HEK293 (cell line): ENCODE results near the gene CHRDL1.

Experiments
- MEIS1 ChIP-seq: sonication (generic); formaldehyde crosslinking; IDR thresholded peaks from 2 replicates; pipeline ENCODE4 v1.8.1; 2022; ENCODE audit warnings: missing genetic modification reagents, mild to moderate bottlenecking, borderline replicate concordance
- ZBTB1 ChIP-seq: fragments of 450-650 bp; formaldehyde crosslinking; IDR thresholded peaks from 2 replicates; pipeline ENCODE4 v1.5.1; 2016; ENCODE audit warnings: missing biosample characterization, missing genetic modification characterization
- ZNF274 ChIP-seq, 2 experiments: fragments of 200-500 bp in 1 of 2; fragments of 450-650 bp in 1 of 2; sonication (Bioruptor generic) in 1 of 2; formaldehyde crosslinking in 1 of 2; IDR thresholded peaks; 2 replicates each; pipeline versions ENCODE4 v1.5.1 to v1.6.1; 2014 to 2016; ENCODE audit warnings: borderline replicate concordance in 1 of 2, inconsistent platforms in 1 of 2, low read length in 1 of 2, missing biosample characterization in 1 of 2, missing genetic modification characterization in 1 of 2
- ZNF510 ChIP-seq: fragments of 450-650 bp; formaldehyde crosslinking; IDR thresholded peaks from 2 replicates; pipeline ENCODE4 v1.5.1; 2018; ENCODE audit warnings: mild to moderate bottlenecking, missing genetic modification characterization, missing biosample characterization; ENCODE audit not compliant: insufficient replicate concordance
- ZNF561 ChIP-seq: fragments of 450-650 bp; IDR thresholded peaks from 2 replicates; pipeline ENCODE4 v1.5.1; 2018; ENCODE audit warnings: missing biosample characterization, missing genetic modification characterization, borderline replicate concordance
- TF ChIP-seq, protein P1 (sequence below): fragments of 450-650 bp; formaldehyde crosslinking; IDR thresholded peaks from 2 replicates; pipeline ENCODE4 v1.5.1; 2016; ENCODE audit warnings: missing biosample characterization, missing genetic modification characterization
- TF ChIP-seq, protein P2 (sequence below): fragments of 450-650 bp; formaldehyde crosslinking; IDR thresholded peaks from 2 replicates; pipeline ENCODE4 v1.5.1; 2016; ENCODE audit warnings: missing biosample characterization, missing genetic modification characterization, low read depth
- TF ChIP-seq, protein P3 (sequence below): fragments of 450-650 bp; formaldehyde crosslinking; IDR thresholded peaks from 2 replicates; pipeline ENCODE4 v1.5.1; 2016; ENCODE audit warnings: missing biosample characterization, missing genetic modification characterization

DNA sequence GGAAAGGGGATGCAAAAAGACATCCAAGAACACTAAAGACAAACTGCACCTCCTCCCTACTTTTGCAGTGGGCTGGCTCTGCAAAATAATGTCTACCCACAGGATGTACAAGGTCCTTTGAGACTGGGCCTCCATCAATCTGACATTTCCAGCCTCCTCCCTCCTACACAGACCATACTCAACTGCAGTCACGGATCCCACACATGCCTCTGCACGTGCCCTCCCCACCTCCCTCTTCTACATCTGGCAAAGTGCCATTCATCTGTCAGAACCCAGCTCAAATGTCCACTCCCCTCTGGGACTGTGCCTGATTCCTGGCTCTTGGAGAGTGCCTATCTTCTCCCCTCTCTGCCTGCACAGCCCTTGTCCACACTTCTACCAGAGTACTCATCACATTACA is 50.3 kb downstream of the CHRDL1 start:
- TF ChIP-seq, protein P1, sequence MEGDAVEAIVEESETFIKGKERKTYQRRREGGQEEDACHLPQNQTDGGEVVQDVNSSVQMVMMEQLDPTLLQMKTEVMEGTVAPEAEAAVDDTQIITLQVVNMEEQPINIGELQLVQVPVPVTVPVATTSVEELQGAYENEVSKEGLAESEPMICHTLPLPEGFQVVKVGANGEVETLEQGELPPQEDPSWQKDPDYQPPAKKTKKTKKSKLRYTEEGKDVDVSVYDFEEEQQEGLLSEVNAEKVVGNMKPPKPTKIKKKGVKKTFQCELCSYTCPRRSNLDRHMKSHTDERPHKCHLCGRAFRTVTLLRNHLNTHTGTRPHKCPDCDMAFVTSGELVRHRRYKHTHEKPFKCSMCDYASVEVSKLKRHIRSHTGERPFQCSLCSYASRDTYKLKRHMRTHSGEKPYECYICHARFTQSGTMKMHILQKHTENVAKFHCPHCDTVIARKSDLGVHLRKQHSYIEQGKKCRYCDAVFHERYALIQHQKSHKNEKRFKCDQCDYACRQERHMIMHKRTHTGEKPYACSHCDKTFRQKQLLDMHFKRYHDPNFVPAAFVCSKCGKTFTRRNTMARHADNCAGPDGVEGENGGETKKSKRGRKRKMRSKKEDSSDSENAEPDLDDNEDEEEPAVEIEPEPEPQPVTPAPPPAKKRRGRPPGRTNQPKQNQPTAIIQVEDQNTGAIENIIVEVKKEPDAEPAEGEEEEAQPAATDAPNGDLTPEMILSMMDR (tag by site-specific recombination): no peak
- no peak for TF ChIP-seq ZNF561 (tag by site-specific recombination)
- TF ChIP-seq, protein P2, sequence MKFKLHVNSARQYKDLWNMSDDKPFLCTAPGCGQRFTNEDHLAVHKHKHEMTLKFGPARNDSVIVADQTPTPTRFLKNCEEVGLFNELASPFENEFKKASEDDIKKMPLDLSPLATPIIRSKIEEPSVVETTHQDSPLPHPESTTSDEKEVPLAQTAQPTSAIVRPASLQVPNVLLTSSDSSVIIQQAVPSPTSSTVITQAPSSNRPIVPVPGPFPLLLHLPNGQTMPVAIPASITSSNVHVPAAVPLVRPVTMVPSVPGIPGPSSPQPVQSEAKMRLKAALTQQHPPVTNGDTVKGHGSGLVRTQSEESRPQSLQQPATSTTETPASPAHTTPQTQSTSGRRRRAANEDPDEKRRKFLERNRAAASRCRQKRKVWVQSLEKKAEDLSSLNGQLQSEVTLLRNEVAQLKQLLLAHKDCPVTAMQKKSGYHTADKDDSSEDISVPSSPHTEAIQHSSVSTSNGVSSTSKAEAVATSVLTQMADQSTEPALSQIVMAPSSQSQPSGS (tag by site-specific recombination): no peak
- no peak for TF ChIP-seq MEIS1
- TF ChIP-seq, protein P3, sequence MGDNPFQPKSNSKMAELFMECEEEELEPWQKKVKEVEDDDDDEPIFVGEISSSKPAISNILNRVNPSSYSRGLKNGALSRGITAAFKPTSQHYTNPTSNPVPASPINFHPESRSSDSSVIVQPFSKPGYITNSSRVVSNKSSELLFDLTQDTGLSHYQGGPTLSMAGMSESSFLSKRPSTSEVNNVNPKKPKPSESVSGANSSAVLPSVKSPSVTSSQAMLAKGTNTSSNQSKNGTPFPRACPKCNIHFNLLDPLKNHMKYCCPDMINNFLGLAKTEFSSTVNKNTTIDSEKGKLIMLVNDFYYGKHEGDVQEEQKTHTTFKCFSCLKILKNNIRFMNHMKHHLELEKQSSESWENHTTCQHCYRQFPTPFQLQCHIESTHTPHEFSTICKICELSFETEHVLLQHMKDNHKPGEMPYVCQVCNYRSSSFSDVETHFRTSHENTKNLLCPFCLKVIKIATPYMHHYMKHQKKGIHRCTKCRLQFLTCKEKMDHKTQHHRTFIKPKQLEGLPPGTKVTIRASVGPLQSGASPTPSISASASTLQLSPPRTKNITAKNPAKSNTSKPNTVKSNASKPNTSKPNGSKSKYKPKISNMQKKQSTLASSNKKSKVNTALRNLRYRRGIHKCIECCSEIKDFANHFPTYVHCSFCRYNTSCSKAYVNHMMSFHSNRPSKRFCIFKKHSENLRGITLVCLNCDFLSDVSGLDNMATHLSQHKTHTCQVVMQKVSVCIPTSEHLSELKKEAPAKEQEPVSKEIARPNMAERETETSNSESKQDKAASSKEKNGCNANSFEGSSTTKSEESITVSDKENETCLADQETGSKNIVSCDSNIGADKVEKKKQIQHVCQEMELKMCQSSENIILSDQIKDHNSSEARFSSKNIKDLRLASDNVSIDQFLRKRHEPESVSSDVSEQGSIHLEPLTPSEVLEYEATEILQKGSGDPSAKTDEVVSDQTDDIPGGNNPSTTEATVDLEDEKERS (tag by site-specific recombination): no peak
- no peak for TF ChIP-seq ZNF510 (tag by site-specific recombination)
- TF ChIP-seq ZNF274 (IDR thresholded peaks at IDR 0.05; ENCODE audit: low read length): no peak
- no peak for TF ChIP-seq ZNF274 (tag by site-specific recombination; IDR thresholded peaks at IDR 0.05; ENCODE audit: borderline replicate concordance)
- no peak for TF ChIP-seq ZBTB1 (tag by site-specific recombination)
